ENCODE measurements around the gene CACNA1H.

Gene CACNA1H

GRCh38 chr16:1159325-1159972 lies 6.5 kb downstream of the CACNA1H start:
- no peak for FAIRE-seq

GRCh38 chr16:1159973-1160772 lies 7.3 kb downstream of the CACNA1H start:
- no peak for FAIRE-seq

- FAIRE-seq: no peak
Measured at GRCh38 chr16:1160773-1161348, 8.0 kb downstream of the CACNA1H start.

GRCh38 chr16:1162701-1163566 lies 10.0 kb downstream of the CACNA1H start:
- FAIRE-seq: no peak

- no peak for FAIRE-seq
Measured at GRCh38 chr16:1163567-1164055, 10.7 kb downstream of the CACNA1H start.

GRCh38 chr16:1164382-1164781 lies 11.5 kb downstream of the CACNA1H start:
- no peak for FAIRE-seq

GRCh38 chr16:1164975-1165374 lies 12.1 kb downstream of the CACNA1H start:
- no peak for FAIRE-seq

- no peak for FAIRE-seq
Measured at GRCh38 chr16:1165511-1165910, 12.6 kb downstream of the CACNA1H start.

- peak; percentile 72 for FAIRE-seq
Measured at GRCh38 chr16:1167276-1168107, 14.6 kb downstream of the CACNA1H start.

- FAIRE-seq: no peak
Measured at GRCh38 chr16:1168837-1169236, 15.9 kb downstream of the CACNA1H start.

- FAIRE-seq: no peak
Measured at GRCh38 chr16:1169285-1170075, 16.6 kb downstream of the CACNA1H start.

GRCh38 chr16:1170076-1170418 lies 17.1 kb downstream of the CACNA1H start:
- FAIRE-seq: no peak

- no peak for FAIRE-seq
Measured at GRCh38 chr16:1171001-1171400, 18.1 kb downstream of the CACNA1H start.

- no peak for FAIRE-seq
Measured at GRCh38 chr16:1171854-1172428, 19.0 kb downstream of the CACNA1H start.

GRCh38 chr16:1172651-1173050 lies 19.7 kb downstream of the CACNA1H start:
- no peak for FAIRE-seq

- FAIRE-seq: no peak
Measured at GRCh38 chr16:1173788-1174451, 21.0 kb downstream of the CACNA1H start.

GRCh38 chr16:1174477-1175357 lies 21.8 kb downstream of the CACNA1H start:
- no peak for FAIRE-seq

GRCh38 chr16:1175566-1176279 lies 22.8 kb downstream of the CACNA1H start:
- no peak for FAIRE-seq
